GM18519 (cell line): ENCODE results near the gene TBC1D22A.

ENCODE experiments used
- ATAC-seq: cut with Tn5 transposase; IDR thresholded peaks from one replicate; pipeline ENCODE4 v1.9.1; 2021; ENCODE audit warnings: mild to moderate bottlenecking, moderate library complexity; ENCODE audit not compliant: unreplicated experiment, low FRiP score

TBC1D22A gene

DNA sequence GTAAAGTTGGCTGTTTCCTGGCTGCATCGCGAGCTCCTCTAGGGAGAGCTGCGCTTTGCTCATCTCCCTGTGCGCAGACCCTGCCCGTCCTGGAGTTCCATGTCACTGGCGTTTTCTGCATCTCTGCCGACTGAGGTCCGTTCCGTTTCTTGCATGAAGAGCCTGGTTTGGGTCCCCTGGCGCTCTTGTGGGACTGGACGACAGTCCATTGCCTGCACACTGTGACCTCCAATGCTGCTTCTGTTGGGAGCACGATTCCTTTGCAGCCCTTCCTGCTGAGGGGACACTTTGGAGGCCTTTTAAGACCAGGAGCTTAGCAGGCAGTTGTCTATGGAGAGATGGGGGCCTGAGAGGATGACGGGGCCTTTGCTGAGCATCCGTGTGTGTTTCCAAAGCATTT is 90.3 kb downstream of the TBC1D22A start:
- ATAC-seq: no peak

DNA sequence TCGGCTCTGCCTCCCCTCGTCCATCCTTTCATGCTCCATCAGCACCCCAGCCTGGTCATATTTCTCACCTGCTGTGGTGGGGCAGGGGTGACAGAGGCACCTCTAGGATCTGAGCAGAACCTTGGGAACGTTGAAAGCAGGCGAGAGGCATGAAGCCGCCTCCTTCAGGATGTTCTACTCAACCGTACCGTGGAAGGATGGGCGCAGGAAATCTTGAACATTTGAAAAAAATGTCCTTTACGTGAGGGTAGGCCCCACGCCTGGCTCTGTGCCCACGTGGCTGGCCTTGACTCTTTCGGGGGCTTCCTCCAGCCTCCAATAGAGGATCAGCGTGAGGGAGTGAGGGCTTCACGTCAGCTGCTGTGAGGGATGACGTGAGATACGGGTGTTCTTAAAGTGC is 90.7 kb downstream of the TBC1D22A start:
- no peak for ATAC-seq

DNA sequence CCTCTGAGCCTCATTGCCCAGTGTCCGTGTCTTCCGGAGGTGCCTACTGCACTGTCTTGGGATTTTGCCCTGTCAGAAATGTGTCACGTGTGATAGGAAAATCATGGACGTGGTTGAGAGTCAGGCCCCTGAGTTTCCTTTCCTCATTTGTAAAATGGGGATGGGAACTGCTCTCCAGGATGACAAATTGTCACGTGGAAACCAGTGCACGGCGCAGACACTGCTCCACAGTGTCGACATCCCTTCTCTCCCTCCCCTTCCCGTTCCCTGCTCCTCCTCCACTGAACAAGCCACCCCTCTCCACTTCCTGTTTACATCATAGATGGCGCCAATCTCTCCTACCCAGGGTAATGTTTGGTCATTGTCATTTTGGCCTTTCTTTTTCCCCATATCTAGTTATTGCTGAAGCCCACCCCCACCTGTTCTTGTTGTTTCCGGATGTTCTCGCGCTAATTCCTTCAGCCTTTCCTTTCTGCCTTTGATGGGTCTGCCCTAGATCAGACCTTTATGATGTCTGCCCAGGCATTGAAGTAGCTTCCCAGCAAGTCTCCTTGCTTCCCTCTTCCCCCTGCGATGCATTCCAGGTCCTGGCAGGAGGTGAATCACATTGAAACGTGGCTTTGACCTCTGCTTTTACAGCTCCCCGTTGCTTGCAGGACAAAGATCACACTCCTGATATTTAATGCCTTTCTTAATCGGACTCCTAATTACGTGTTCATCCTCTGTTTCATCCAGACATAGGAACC is 91.8 kb downstream of the TBC1D22A start:
- no peak for ATAC-seq

DNA sequence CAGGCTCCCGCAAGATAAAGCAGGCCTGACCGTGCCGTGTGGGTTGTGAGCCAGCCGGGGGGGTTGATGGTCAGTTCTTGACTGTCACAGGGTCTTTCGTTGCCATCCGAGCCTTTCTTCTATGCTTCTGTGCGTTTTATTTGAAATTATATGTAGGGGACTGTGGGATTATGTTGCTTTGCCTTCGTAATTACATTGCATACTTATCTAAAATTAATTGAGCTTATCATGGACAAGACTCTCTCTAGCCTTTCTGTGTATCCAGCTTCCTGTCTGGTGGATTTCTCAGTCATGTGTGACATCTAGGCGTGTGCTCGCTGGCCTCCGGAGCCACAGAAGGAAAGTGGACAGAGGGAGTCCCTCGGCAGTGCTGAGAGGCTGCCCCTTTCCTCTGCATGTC is 93.2 kb downstream of the TBC1D22A start:
- no peak for ATAC-seq

DNA sequence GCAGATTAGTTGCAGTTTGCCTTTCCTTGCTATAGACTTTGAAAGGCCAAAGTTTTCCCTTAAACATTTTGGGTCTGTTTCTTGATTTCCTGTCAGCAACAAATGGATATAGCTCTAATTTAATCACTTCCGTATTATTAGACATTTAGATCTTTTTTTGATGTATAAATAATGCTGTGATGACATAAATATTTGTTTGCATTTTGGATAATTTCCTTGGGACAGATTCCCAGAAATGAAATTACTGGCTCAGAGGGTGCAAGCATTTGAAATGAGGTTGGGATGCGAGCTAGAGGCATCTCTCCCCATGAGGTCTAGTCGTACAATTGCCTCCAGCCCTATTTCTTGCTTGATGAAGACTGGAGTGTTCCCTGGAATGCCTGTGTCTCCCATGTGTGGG is 94.2 kb downstream of the TBC1D22A start:
- ATAC-seq: no peak

DNA sequence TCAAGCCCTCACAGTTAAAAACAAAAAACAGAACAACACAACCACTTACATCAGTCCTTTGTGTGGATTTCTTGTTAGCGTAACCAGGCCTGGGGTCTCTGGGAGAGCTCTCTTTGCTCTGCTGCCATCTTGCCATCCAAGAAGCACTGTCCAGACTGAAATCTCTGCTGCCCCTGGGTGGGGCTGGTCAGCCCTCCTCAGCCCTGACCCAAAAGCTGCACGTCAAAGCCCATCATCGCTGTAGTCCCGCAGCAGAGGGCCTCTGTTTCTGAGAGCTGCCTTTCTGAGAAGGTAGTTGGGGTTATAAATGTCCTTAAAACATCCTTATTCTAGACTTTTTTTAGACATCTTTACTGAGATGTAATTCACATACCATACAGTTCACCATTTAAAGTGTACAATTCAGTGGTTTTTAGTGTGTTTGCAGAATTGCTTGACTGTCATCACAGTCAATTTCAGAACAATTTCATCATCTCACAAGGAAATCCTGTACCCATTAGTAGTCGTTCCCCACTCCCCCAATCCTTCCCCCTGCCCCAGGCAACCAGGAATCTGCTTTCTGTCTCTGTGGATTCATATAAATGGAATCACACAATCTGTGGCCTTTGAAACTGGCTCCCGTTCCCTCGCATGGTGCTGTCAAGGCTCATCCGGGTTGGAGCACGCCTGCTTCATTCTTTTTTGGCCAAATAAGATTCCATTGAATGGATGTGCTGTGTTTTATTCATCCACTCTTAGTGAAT is 94.9 kb downstream of the TBC1D22A start:
- no peak for ATAC-seq

DNA sequence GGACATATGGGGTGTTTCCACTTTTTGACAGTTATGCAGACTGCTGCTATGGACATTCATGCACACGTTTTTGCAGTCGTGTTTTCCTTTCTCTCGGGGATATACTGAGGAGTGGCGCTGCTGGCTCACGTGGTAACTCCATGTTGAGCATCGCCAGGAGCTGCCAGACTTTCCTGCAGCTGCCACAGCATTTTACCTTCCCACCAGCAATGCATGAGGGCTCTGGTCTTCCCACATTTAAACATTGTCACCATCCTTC is 95.4 kb downstream of the TBC1D22A start:
- no peak for ATAC-seq

DNA sequence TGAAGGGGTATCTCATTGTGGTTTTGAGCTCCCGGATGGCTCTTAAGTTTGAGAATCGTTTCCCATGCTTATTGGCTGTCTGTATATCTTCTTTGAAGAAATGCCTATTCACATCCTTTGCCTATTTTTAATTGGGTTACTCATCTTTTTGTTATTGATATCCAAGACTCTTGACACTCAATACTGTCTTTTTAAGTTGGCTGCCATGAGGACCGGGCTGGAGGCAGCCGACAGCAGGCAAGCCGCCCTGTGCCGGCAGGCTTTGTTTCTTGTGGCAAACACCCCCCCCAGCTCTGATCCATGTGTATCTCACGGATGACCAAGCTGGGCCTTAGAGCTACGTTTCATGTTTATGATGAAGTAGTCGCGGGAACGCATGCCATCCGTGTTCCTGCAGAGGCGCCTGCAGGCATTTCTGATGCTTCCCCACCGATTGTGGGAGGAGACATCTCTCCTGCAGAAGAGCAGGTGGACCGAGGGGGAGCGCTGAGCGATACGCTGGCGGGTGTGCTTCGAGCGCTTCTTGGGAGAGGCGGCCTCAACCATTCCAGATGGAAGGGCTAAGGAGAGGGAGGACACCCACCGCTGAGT is 95.8 kb downstream of the TBC1D22A start:
- no peak for ATAC-seq

DNA sequence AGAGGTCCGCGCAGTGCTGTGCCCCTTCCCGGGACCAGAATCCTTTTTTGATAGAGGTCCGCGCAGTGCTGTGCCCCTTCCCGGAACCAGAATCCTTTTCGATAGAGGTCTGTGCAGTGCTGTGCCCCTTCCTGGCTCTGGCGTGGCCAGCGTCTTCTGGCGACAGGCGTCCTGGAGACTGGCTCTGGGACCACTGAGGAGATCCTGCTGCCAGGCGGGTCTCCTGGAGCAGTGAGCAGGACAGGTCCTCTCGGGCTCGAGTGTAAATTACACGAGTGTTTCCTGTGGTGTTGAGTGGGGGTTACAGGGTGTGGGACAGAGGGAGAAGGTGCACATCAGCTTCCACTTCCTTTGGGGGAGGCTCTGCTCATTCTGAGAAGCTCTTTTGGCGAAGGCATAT is 98.1 kb downstream of the TBC1D22A start:
- ATAC-seq: no peak

DNA sequence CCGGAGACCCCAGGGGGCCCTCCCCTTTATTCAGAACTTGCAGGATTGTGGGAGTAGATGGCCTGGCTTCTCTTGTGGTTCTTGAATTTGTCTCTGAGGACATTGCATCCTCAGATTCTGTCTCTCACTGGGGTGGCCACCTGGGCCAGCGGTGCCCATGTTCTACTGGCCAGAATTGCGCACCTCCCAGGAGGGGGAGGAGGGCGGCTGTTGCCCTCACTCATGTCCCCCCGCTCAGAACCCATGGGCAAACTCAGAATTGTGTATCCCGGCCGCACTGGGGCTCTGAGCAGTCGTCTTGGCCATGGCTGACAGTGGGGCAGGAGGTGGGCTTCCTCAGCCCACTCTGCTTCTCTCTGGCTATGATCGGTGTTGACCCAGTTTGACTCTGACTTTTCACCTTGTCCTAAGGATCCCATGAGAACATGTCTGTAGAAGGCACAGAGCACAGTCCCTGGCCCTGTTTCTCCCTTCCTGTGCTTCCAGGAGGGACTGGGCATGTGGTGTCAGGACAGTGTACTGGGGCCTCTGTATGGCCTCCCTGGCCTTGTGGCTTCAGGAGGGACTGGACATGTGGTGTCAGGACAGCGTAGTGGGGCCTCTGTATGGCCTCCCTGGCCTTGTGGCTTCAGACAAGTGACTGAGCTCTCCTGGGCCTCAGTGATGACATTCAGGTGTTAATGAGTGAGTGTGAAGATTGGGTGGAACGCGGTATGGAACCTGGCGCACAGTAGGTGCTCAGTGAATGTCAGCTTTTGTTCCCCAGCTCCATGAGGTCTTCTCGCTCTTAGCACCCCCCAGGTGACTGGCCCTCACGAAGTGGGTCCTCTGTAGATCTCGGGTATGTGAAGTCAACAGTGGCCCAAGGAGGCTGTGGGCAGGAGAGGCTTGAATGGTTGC is 99.3 kb downstream of the TBC1D22A start:
- ATAC-seq: no peak

DNA sequence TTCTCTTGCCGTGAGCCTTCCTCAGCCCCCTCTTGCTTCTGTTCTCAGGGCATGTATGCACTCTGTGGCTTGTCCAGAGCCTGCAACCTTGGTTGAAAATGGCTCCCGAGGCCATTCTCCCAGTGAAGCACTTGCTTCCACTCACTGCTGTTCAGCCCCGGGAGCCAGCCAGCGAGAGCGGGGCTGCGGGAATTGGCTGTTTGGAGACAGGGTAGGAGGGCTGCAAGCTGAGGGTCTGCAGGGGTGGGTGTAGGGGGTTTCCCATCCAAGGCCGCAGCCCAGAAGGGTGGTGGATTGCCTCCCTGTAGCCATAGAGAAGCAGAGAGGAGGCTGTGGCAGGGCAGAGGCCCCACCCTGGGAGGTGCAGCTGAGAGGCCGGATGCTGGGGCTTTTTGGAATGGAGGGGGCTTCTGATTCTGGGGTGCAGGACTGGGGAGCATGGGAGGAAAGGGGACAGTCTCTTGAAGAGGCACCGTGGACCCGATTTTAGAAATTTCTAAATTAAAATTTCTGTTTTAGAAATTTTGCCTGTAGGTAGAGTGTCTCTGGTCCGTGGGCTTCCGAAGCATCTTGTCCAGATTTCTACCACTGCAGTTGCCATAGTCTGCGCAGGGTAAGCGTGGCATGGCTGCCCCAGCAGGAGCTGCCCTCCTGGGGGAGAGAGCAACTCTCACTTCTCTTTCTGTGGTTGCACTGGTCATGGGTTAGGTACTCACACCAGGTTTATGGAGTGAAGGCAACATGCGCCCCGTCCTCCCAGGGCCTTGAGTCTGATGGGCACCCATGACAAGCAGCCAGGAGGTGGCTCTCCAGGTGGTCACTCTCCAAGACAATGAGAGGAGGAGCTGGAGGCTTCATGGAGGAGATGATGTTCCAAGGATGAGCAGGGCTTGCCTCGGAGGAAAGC is 100.2 kb downstream of the TBC1D22A start:
- ATAC-seq: no peak

DNA sequence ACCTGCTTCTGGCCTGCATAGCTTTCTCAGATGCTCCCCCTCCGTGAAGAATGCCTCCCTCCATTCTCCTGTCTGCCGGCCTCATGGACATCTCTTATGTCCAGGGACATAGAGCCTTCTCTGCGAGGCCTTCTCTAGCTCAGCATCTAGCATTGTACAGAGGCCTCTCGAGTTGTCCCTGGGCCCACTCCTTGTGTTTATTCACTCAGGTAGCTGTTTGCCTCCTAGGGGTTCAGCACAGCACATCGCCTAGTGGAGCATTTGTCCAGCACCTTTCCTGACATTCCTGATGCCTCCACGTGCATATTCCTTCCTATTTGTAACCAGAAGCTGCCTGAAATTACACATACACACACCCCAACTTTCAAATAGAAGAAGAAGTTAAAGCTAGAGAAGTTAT is 101.3 kb downstream of the TBC1D22A start:
- ATAC-seq: no peak

DNA sequence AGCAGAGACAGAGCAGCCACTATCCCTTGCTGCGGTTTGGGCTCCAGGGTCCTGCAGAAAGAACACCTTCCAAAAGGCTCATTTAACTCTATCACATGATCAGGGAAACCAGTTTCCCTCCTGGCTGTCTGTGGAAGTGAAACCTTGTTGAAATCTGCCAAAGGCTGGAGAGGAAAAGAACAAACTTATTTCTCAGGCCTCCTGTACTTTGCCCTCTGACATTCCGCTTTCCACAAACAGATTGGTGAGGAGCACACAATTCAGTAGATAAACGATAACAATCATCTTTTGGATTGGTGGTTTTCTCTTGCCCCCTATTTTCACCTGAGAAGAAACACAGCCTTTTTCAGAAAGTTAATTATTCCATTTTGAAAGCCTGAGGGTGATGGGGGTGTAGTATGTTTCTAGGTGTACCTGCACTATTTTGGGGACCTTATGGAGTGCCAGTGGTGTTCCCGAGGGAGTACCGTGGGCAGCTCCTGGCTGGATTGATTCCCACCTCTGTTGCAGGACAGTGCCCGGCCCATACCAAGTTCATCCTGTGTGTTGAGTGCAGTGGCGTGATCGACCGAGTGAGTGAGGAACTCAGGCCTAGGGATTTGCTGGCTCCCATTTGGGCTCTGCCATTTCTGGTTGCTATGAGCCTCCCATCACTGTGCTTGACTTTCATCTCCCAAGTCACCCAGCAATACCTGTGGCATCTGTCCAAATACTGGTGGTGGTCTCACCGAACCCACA is 102.0 kb downstream of the TBC1D22A start:
- ATAC-seq: no peak

DNA sequence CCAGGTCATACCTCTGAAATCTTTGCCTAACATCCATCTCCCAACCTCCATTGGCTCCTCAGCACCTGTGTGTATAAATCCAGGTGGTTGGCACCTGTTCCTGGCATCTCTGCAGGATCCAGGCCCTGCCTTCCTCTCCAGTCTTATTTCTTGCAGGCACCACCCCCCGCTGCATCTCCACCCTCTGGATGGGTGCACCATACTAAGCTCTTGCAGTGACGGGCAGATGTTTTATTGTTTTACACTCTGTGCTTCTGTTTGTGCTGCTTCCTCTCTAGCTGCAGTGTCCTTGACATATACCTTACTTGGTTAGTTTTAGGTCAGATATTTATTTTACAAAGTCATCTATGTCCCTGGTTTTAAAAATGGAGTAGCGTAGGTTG is 102.6 kb downstream of the TBC1D22A start:
- no peak for ATAC-seq

DNA sequence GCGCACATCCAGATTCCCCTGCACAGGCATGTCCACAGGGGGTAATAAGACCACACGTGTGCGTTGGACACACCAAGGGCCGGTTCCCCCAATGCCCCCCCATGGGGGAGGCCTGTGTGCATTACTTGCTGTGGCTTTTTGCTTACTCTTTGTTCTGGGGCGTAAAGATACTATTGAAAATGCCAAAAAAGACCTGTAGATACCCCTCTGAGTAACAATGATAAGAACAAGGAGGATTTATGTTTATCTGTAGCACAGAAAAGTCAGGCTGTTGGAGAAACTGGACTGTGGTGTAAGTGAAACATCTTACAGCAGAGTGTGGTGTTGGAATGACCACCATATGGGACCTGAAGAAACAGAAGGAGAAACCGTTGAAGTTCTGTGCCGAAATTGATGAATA is 103.2 kb downstream of the TBC1D22A start:
- no peak for ATAC-seq

DNA sequence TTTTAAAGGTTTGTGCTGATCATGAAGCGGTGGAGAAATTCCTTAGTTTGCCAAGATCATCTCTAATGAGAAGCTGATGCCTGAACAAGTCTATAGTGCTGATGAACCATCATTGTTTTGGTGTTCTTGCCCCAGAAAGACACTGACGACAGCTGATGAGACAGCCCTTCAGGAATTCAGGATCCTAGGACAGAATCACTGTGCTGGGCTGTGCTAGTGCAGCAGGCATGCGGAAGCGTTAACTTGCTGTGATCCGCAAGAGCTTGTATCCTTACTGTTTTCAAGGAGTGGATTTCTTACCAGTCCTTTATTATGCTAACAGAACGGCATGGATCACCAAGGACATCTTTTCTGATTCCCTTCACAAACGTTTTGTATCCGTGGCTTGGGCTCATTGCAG is 104.1 kb downstream of the TBC1D22A start:
- ATAC-seq: no peak

DNA sequence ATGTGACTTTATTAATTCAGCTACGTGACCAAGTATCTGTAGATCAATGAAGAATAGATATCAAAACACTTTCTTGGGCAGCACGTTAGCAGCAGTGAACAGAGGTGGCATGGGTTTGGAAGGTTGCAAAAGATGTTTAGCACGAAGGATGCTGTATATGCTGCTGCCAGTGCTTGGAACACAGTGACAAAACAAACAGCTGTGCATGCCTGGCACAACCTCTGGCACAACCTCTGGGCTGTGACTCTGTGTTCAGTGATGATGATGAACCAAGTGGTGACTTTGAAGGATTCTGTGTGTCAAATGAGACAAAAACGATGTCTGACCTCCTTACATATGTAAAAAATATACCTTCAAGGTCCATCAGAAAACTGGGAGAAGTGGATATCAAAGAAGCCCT is 104.7 kb downstream of the TBC1D22A start:
- no peak for ATAC-seq

DNA sequence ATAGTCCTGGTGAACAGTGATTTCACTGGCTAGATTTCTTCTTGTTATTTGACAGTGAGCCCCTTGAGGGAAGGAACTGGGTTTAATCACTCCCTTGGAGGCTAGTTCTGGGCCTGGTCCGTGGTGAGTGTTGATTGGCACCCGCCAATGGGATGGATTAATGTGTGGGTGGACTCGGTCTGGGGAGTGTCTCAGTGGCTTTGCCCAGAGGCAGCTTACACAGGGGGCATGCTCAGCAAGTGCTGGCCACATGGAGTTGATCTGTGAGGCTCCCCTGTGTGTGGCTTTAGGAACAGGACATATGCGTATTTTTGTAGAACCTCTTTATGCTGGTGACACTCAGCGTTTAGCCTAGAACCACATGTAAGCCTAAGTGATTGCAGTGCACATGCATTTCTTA is 106.9 kb downstream of the TBC1D22A start:
- no peak for ATAC-seq

DNA sequence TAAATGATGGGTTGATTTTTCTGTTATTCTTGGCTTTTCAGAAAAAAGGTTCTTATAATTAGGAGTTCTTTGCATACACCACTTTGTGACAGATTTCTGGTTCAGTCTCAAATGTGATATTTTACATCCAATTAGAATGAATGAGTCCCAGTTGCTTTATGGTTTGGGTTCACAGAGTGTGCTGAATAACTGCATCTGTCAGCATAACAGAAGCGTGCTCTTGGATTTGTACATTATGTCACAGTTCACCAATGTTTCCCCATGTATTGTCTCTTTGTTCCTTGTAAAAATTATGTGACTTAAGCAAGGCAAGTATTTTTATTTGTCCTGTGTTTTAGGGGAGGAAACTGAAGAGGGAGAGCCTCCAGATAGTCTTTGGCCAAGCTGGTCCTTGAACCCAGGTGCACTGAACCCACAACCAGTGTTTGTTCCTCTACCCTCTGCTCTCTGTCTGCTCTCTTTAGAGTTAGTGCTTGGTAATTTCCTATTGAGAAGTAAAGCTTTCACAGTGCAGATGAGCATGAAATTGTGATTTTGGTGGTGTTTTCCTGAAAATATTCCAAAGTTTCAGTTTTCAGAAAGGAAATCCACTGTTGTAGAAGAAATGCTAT is 107.5 kb downstream of the TBC1D22A start:
- no peak for ATAC-seq
